ENCODE results near the gene CAPN12.
"Not testable (repeated sequence)": the region's sequence is repeated elsewhere in the genome, so short reads cannot be mapped to it uniquely, and the experiment has no call there.

DNA sequence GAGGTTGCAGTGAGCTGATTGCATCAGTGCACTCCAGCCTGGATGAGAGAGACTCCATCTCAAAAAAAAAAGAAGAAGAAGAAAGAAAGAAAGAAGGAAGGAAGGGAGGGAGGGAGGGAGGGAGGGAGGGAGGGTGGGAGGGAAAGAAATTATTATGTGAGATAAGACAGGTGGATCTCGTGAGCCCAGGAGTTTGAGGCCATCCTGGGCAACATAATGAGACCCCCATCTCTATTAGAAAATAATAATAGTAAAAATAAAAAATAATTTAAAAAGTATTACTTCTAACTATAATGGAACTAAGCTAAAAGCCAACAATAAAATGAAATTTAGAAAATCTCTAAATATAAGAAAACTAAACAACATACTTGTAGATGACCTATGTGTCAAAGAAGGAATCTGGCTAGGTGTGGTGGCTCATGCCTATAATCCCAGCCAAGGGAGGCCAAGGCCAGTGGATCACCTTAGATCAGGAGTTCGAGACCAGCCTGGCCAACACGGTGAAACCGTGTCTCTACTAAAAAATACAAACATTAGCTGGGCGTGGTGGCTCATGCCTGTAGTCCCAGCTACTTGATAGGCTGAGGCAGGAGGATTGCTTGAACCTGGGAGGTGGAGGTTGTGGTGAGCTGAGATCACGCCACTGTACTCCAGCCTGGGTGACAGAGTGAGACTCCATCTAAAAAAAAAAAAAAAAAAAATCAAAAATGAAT, 16.7 kb upstream of the CAPN12 start:
- TF ChIP-seq JUN (IDR thresholded peaks at IDR 0.05; ENCODE audit: low read depth, low read length); POLR2A (IDR thresholded peaks at IDR 0.05; ENCODE audit: control extremely low read depth in 1 of 2, low read depth in 2 of 2, low read length in 2 of 2); TCF12 (IDR thresholded peaks at IDR 0.05; ENCODE audit: low read depth, low read length); EZH2 (IDR thresholded peaks at IDR 0.05; ENCODE audit: low read depth, low read length, severe bottlenecking); CEBPB (IDR thresholded peaks at IDR 0.05; ENCODE audit: low read depth, low read length); RAD21 (IDR thresholded peaks at IDR 0.05 in 1 of 2, conservative IDR thresholded peaks at IDR 0.05 in 1 of 2; ENCODE audit: low read depth in 2 of 2, low read length in 2 of 2): not testable (repeated sequence)
- TF ChIP-seq, protein P1, sequence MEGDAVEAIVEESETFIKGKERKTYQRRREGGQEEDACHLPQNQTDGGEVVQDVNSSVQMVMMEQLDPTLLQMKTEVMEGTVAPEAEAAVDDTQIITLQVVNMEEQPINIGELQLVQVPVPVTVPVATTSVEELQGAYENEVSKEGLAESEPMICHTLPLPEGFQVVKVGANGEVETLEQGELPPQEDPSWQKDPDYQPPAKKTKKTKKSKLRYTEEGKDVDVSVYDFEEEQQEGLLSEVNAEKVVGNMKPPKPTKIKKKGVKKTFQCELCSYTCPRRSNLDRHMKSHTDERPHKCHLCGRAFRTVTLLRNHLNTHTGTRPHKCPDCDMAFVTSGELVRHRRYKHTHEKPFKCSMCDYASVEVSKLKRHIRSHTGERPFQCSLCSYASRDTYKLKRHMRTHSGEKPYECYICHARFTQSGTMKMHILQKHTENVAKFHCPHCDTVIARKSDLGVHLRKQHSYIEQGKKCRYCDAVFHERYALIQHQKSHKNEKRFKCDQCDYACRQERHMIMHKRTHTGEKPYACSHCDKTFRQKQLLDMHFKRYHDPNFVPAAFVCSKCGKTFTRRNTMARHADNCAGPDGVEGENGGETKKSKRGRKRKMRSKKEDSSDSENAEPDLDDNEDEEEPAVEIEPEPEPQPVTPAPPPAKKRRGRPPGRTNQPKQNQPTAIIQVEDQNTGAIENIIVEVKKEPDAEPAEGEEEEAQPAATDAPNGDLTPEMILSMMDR (IDR thresholded peaks at IDR 0.05; ENCODE audit: control extremely low read depth in 1 of 3, insufficient read depth in 1 of 3, low read depth in 1 of 3, low read length in 3 of 3): not testable (repeated sequence)
